GM18526 (cell line): ENCODE measurements around the gene ZCCHC10.

Source experiments
- POLR2A ChIP-seq: IDR thresholded peaks from 3 replicates; pipeline ENCODE4 v1.6.1; 2011; ENCODE audit not compliant: insufficient read length; ENCODE audit errors: extremely low read depth

Gene ZCCHC10

GRCh38 chr5:133025804-133026663 is at the start of gene ZCCHC10:
TSS of gene ZCCHC10 (minus strand) at chr5:133026549. CDS start at chr5:133026537, 12 bp downstream.
- TF ChIP-seq POLR2A, result peak; percentile 86

- TF ChIP-seq POLR2A, result no peak
Measured at GRCh38 chr5:133075572-133076536, 49.5 kb upstream of the ZCCHC10 start.

GRCh38 chr5:133072021-133072420 is 45.7 kb upstream of the ZCCHC10 start:
- no peak for TF ChIP-seq POLR2A

DNA sequence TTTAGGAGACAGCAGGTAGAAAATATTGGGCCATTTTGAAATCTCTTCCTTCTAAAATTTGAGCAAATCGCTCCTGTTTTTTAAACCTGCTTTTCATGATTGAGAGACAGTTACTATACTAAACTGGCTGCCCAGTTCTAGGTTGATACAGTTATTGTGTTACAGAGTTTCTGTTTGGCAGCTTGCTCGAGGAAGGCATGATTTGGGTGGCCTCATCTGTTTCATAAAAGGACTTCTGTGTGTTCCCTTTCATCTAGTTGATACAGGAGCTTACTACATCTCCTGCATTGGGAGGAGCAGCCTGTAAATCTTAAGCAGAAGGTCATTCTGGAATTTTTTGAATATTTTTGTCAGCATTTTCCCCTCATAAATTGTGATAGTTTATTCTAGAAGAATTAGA is 39.7 kb upstream of the ZCCHC10 start:
- no peak for TF ChIP-seq POLR2A

- no peak for TF ChIP-seq POLR2A
Measured at GRCh38 chr5:133065471-133065870, 39.1 kb upstream of the ZCCHC10 start.

DNA sequence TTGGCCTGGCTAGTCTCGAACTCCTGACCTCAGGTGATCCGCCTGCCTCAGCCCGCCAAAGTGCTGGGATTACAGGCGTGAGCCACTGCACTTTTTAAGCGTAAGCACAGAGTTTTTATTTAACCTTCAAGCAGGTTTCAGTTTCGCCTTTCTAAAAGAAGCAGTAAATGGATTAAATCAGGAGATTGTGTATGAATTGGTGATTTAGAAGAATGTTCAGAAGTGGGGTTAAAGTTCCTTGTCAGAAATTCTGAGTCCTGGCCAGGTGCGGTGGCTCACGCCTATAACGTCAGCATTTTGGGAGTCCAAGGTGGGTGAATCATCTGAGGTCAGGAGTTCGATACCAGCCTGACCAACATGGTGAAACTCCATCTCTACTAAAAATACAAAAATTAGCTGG is 37.6 kb upstream of the ZCCHC10 start:
- TF ChIP-seq POLR2A, result no peak

DNA sequence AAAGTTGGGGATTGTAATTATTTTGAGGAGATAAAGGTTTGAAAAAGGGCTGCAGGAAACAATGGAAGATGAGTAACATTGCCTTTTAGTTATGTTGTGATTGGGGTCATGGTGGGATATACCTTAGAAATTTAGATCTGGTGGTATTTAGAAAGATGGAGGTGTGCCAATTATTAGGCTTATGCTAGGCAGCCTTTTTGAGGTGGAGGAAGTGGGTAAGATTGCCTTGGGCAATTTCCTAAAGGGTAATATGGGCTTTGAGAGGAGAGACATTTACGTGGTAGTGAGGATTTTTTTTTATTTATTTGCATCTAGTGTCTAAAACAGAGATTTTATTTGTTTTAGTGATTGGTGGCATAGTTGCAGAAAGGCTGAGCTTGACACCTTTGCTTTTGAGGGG is 35.9 kb upstream of the ZCCHC10 start:
- TF ChIP-seq POLR2A, result no peak

DNA sequence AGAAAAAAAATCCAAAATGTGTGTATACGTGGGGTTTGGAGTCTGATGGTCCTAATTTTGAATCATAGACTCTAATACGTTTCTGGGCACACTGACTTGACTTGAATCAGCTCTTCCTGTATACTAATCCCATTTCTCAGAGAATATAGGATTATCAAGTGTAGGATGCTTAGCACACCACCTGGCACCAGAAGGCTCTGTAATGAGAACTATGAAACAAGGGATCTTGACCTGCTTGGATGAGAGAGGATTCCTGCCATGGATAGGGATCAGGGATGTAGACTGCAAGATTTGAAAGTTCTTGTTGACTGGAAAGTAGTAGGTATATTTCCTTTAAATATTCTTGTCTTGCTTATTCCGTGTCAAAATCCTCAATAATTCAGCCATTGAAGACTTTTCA is 33.3 kb upstream of the ZCCHC10 start:
- no peak for TF ChIP-seq POLR2A

GRCh38 chr5:133056891-133057290 is 30.5 kb upstream of the ZCCHC10 start:
- TF ChIP-seq POLR2A, result no peak

DNA sequence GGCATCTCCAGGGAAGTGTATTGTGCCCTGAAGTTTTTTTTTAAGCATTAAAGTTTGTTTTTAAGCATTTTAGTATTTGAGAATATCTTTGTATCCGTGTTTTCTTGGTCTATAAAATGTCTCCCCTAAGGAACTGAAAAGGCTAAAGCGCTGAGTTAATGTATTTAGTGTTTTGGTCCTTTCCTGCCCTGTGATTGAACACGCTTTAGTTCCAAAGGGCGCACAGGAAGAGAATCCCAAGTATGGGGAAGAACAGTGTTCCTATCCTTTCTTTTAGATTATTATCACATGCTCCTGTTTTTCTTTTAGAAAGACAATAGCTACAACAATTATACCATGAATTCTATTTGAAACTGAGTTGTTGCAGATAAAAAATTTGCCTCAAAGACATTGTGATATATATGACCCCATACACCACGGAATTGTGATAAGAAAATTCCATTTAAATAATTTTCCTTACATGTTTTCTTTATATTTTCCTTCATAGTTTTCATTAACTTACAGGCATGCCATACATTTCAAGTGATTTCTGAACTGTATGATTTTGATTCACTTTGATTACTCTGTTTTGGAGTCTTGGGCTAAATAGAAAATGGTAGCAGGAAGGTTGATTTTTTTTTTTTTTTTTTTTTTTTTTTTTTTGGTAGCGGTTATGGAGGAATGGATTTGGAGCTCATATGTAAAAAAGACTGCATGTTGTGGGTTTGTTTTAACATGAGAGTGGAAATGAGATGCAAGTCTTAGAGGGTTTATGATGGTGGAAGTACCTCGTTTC is 28.5 kb upstream of the ZCCHC10 start:
- no peak for TF ChIP-seq POLR2A

DNA sequence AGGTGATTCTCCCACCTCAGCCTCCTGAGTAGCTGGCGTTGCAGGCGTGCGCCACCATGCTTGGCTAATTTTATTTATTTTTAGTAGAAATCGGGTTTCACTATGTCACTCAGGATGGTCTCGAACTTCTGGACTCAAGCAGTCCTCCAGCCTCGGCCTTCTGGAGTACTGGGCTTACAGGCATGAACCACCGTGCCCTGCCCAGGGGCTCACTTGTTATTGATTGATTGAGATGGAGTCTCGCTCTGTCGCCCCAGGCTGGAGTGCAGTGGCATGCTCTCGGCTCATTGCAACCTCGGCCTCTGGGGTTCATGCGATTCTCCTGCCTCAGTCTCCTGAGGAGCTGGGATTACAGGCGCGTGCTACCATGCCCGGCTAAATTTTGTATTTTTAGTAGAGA is 27.1 kb upstream of the ZCCHC10 start:
- TF ChIP-seq POLR2A, result no peak

GRCh38 chr5:133052317-133053175 is 26.2 kb upstream of the ZCCHC10 start:
- TF ChIP-seq POLR2A, result no peak

GRCh38 chr5:133051542-133052316 is 25.4 kb upstream of the ZCCHC10 start, which contains the start of gene HSPA4:
TSS of gene HSPA4 (plus strand) at chr5:133052013. CDS start at chr5:133052251, 238 bp downstream.
- TF ChIP-seq POLR2A, result peak; percentile 90
